Measurements from ENCODE around the gene ATP23.

- TF ChIP-seq SMC3 (IDR thresholded peaks at IDR 0.05) (no peak), CTCF (IDR thresholded peaks at IDR 0.05) (no peak)
Observed at GRCh38 chr12:57936513-57936883, 4.9 kb upstream of the ATP23 start.

Data from A549 (cell line).